GM12878 (cell line): ENCODE measurements around the gene RCC2. TPM values are rescaled to one million over a fixed set of nuclear protein-coding genes. Genes with fewer than 3 reads are reported as not detected.

Source experiments
- ATAC-seq: fragments of 200-7000 bp; cut with Tn5 transposase; 3 replicates; pipeline ENCODE4 v1.9.1; 2020; ENCODE audit warnings: mild to moderate bottlenecking, moderate library complexity
- BruUV-seq: library from RNA; stranded (reverse); fragments of 400-500 nt; replicated peaks from 2 replicates; lab custom pipeline; 2021; lab: Mats Ljungman, UMichigan
- CTCF ChIA-PET: fragments of 300-600 bp; sonication (Branson Sonifier 250); formaldehyde crosslinking; extraction: SDS; loops from one replicate; lab custom pipeline; 2021; ENCODE audit warnings: inconsistent platforms; lab: Yijun Ruan, JAX
- POLR2A ChIA-PET: fragments of 350-600 bp; formaldehyde crosslinking; extraction: SDS; loops from one replicate; lab custom pipeline; 2021; ENCODE audit warnings: inconsistent platforms; lab: Charles Lee
- RAD21 ChIA-PET: fragments of 300-600 bp; sonication (Branson Sonifier 250); formaldehyde crosslinking; loops from one replicate; lab custom pipeline; 2023; ENCODE audit warnings: antibody characterized with exemption; ENCODE audit not compliant: unreplicated experiment; lab: Charles Lee
- SMC1A ChIA-PET: fragments of 300-600 bp; sonication (Branson Sonifier 250); formaldehyde crosslinking; loops from one replicate; lab custom pipeline; 2023; ENCODE audit not compliant: unreplicated experiment, uncharacterized antibody; lab: Charles Lee
- DNase-seq: peaks from one replicate; pipeline ENCODE4 v3.0.0-alpha.2; 2011; ENCODE audit warnings: low read depth, low spot score
- FAIRE-seq: peaks from 3 replicates; lab custom pipeline; 2011; peaks lifted over from hg19 to GRCh38; lab: Jason Lieb, UNC
- H2AFZ ChIP-seq: 2 replicates; pipeline ENCODE4 v1.6.0; 2011; ENCODE audit warnings: low read depth, low read length, control low read depth; ENCODE audit not compliant: control insufficient read depth
- H3K27ac ChIP-seq: 2 replicates; pipeline ENCODE4 v1.5.1; 2011; ENCODE audit warnings: control low read depth; ENCODE audit not compliant: control insufficient read depth, insufficient read depth
- H3K27me3 ChIP-seq, 2 experiments: replicated peaks in 1 of 2; 2 replicates each; pipeline versions ENCODE4 v1.6.0 to v1.6.1; 2011; ENCODE audit warnings: low read length in 1 of 2; ENCODE audit not compliant: control insufficient read depth in 2 of 2, insufficient read depth in 2 of 2
- H3K36me3 ChIP-seq, 2 experiments: 2 replicates each; pipeline ENCODE4 v1.5.1; 2011; ENCODE audit warnings: low read length in 1 of 2; ENCODE audit not compliant: control insufficient read depth in 2 of 2, insufficient read depth in 2 of 2
- H3K4me1 ChIP-seq: 2 replicates; pipeline ENCODE4 v1.6.1; 2011; ENCODE audit warnings: mild to moderate bottlenecking, low read length, moderate library complexity, mixed read lengths; ENCODE audit not compliant: control insufficient read depth, insufficient read depth
- H3K4me2 ChIP-seq: 2 replicates; pipeline ENCODE4 v1.6.0; 2011; ENCODE audit warnings: control low read depth; ENCODE audit not compliant: control insufficient read depth, insufficient read depth
- H3K4me3 ChIP-seq: fragments of 200-600 bp; sonication (generic); 2 replicates; pipeline ENCODE4 v1.5.1; 2016
- H3K79me2 ChIP-seq: 2 replicates; pipeline ENCODE4 v1.6.0; 2011; ENCODE audit warnings: low read length; ENCODE audit not compliant: control insufficient read depth, insufficient read depth
- H3K9ac ChIP-seq: 2 replicates; pipeline ENCODE4 v1.8.0; 2011; ENCODE audit warnings: low read length, control low read depth, mixed read lengths; ENCODE audit not compliant: control insufficient read depth, insufficient read depth
- H3K9me3 ChIP-seq: replicated peaks from 3 replicates; pipeline ENCODE4 v1.5.1; 2011; ENCODE audit warnings: mild to moderate bottlenecking, low read length; ENCODE audit not compliant: control insufficient read depth, insufficient read depth
- H4K20me1 ChIP-seq: 2 replicates; pipeline ENCODE4 v1.6.0; 2011; ENCODE audit not compliant: control insufficient read depth, insufficient read depth
- CHD1 ChIP-seq: IDR thresholded peaks from 2 replicates; pipeline ENCODE4 v1.6.1; 2012; ENCODE audit warnings: low read depth, low read length, improper control_type of control experiment
- E4F1 ChIP-seq: fragments of 450-650 bp; IDR thresholded peaks from 2 replicates; pipeline ENCODE4 v1.6.1; 2018; ENCODE audit warnings: borderline replicate concordance, mild to moderate bottlenecking; ENCODE audit not compliant: partially characterized antibody
- EZH2 ChIP-seq: IDR thresholded peaks from 2 replicates; pipeline ENCODE4 v1.6.1; 2012; ENCODE audit warnings: low read depth, mild to moderate bottlenecking, control low read depth, inconsistent platforms, low read length, borderline replicate concordance; ENCODE audit not compliant: control insufficient read depth
- FOXM1 ChIP-seq: IDR thresholded peaks from 2 replicates; pipeline ENCODE4 v1.6.1; 2012; ENCODE audit warnings: low read depth, mild to moderate bottlenecking, inconsistent platforms, low read length, moderate library complexity
- GATAD2B ChIP-seq: fragments of 450-650 bp; conservative IDR thresholded peaks from 2 replicates; pipeline ENCODE4 v1.6.1; 2017; ENCODE audit warnings: low read depth, mild to moderate bottlenecking, moderate library complexity
- HCFC1 ChIP-seq: fragments of 150-350 bp; IDR thresholded peaks from 2 replicates; pipeline ENCODE4 v1.6.1; 2014; ENCODE audit warnings: low read length
- KAT2A ChIP-seq: conservative IDR thresholded peaks from 2 replicates; pipeline ENCODE4 v1.6.1; 2011; ENCODE audit warnings: low read depth, low read length; ENCODE audit not compliant: control insufficient read depth
- MEF2B ChIP-seq: fragments of 450-650 bp; IDR thresholded peaks from 2 replicates; pipeline ENCODE4 v1.6.1; 2018; ENCODE audit warnings: mild to moderate bottlenecking, moderate library complexity; ENCODE audit not compliant: partially characterized antibody, poor library complexity, severe bottlenecking
- PML ChIP-seq: IDR thresholded peaks from 2 replicates; pipeline ENCODE4 v1.6.1; 2012; ENCODE audit warnings: low read length, inconsistent platforms
- POLR2AphosphoS5 ChIP-seq: IDR thresholded peaks from 2 replicates; pipeline ENCODE4 v1.6.1; 2011; ENCODE audit warnings: mild to moderate bottlenecking, low read length, inconsistent platforms
- POU2F2 ChIP-seq: IDR thresholded peaks from 3 replicates; pipeline ENCODE4 v1.6.1; 2011; ENCODE audit warnings: low read depth, mild to moderate bottlenecking, low read length, borderline replicate concordance
- RBBP5 ChIP-seq: fragments of 200-600 bp; sonication (generic); conservative IDR thresholded peaks from 2 replicates; pipeline ENCODE4 v1.6.1; 2016
- RUNX3 ChIP-seq: IDR thresholded peaks from 2 replicates; pipeline ENCODE4 v1.6.1; 2012; ENCODE audit warnings: low read length, inconsistent platforms
- STAT3 ChIP-seq: IDR thresholded peaks from 2 replicates; pipeline ENCODE4 v1.6.1; 2011; ENCODE audit warnings: low read depth, low read length, improper control_type of control experiment
- TARDBP ChIP-seq: IDR thresholded peaks from 2 replicates; pipeline ENCODE4 v1.6.1; 2016; ENCODE audit warnings: borderline replicate concordance
- ZBTB40 ChIP-seq: fragments of 450-650 bp; IDR thresholded peaks from 2 replicates; pipeline ENCODE4 v1.6.1; 2016; ENCODE audit warnings: mild to moderate bottlenecking, moderate library complexity, borderline replicate concordance
- ZNF274 ChIP-seq: IDR thresholded peaks from one replicate; pipeline ENCODE4 v1.8.0; 2011; ENCODE audit not compliant: insufficient read length, insufficient read depth
- WGBS: methylation state at CpG from one replicate; pipeline ENCODE4 v1.1.6; 2016; ENCODE audit warnings: low lambda C conversion rate; ENCODE audit not compliant: insufficient replicate concordance, insufficient coverage; ENCODE audit errors: missing lambda C conversion rate; 5-methylcytosine and 5-hydroxymethylcytosine counted together
- in situ Hi-C: fragments of 300-500 bp; cut with MboI; formaldehyde crosslinking; loops from 9 replicates; pipeline ENCODE4 v1.14.3; 2018; ENCODE audit warnings: mixed read lengths
- intact Hi-C: fragments of 100-400 bp; cut with micrococcal nuclease; formaldehyde crosslinking; loops from one replicate; pipeline ENCODE4 v1.14.2; 2022; ENCODE audit not compliant: unreplicated experiment
- polyA plus RNA-seq, 11 experiments: library from polyadenylated mRNA; depleted of rRNA in 4 of 11; unstranded in 6 of 11; stranded (reverse) in 5 of 11; fragments of >200 nt; fragmentation: Nextera tagmentation in 4 of 11; fragmentation: Illumina TruSeq in 1 of 11; extraction: Ambion mirVana in 4 of 11; extraction: Trizol in 1 of 11; gene quantifications; 1 replicate in 1 of 11; 2 replicates in 10 of 11; pipeline versions ENCODE4 v1.2.1 to v1.2.3, GENCODE V29; 2011 to 2016; ENCODE audit warnings: inconsistent platforms in 2 of 11, missing spikeins in 2 of 11, low read depth in 1 of 11
- total RNA-seq, 4 experiments: library from RNA; depleted of rRNA in 3 of 4; stranded (reverse); fragments of >200 nt in 3 of 4; fragmentation: Illumina TruSeq in 1 of 4; extraction: Trizol in 1 of 4; gene quantifications; 2 replicates each; pipeline versions ENCODE4 v1.2.1 to v1.2.3, GENCODE V29; 2013 to 2021

Gene RCC2
- total and polyA plus RNA-seq, 10 of the 15 experiments (the other 5 are each of a cell fraction or from before 2014, with no cell fraction given) = 10.7 to 176 (median 85.5) TPM

- Histone ChIP-seq H3K27me3 (no peaks in the 10 kb centered on the region), H2AFZ (no peak overlapping the region), H3K27ac (no peak overlapping the region), H3K4me2 (no peak overlapping the region; the same call in 1 of the 2 replicates), H3K4me3 (no peak overlapping the region), H3K36me3 (peaks cover 22 to 25% of the 10 kb centered on the region in 2 experiments; a peak in 3 of 4 replicates), H3K4me1 (peaks cover 24% of the 10 kb centered on the region), H3K9me3 (no peaks in the 10 kb centered on the region), H3K9ac (no peak overlapping the region), H3K79me2 (peaks cover 82% of the 10 kb centered on the region)
- in situ Hi-C loops (no loop called here), intact Hi-C loops (no loop called here)
- 90% methylated on average over 13 of the region's 13 CpGs for WGBS
- no TSS peak for BruUV-seq
- ChIA-PET POLR2A (no interaction called here), RAD21 (no interaction called here), SMC1A (interaction anchor here (1.1 kb wide), 1 partner anchor 14 kb away, joined by 3 read pairs; no protein-coding TSS in a partner anchor), CTCF (no interaction called here)
- ATAC-seq (no peak), FAIRE-seq (no peak)
- TF ChIP-seq RUNX3 = no peak
- no peak for TF ChIP-seq E4F1
- TF ChIP-seq MEF2B = no peak
- no peak for TF ChIP-seq POLR2AphosphoS5
- no peak for TF ChIP-seq POU2F2
- no peak for TF ChIP-seq ZNF274
- no peak for TF ChIP-seq KAT2A
- TF ChIP-seq PML = no peak
- TF ChIP-seq STAT3 = no peak
- no peak for TF ChIP-seq EZH2
- no peak for TF ChIP-seq RBBP5
- no peak for TF ChIP-seq CHD1
- no peak for TF ChIP-seq FOXM1
- TF ChIP-seq HCFC1 = no peak
- no peak for TF ChIP-seq TARDBP
- no peak for TF ChIP-seq ZBTB40
- no peak for TF ChIP-seq GATAD2B
- TF ChIP-seq, all 136 proteins: peak for 0
- peaks cover 12% of the 10 kb centered on the region for H4K20me1 ChIP-seq
- DNase-seq = no peak
Observed at GRCh38 chr1:17433261-17433660, 6.2 kb downstream of the RCC2 start.
